Kidney capillary endothelial cell (primary cell): ENCODE measurements around the gene BHLHE23.
"Not testable (repeated sequence)": the region's sequence is repeated elsewhere in the genome, so short reads cannot be mapped to it uniquely, and the experiment has no call there.

Experiments used
- DNase-seq: peaks from one replicate; pipeline ENCODE4 v3.0.0-alpha.2; 2018; ENCODE audit warnings: low spot score

Gene BHLHE23

GRCh38 chr20:62961310-62961783, 45.4 kb downstream of the BHLHE23 start:
- no peak for DNase-seq

- DNase-seq = not testable (repeated sequence)
Measured at GRCh38 chr20:62960446-62961309, 46.1 kb downstream of the BHLHE23 start.

- no peak for DNase-seq
Measured at GRCh38 chr20:62959998-62960436, 46.7 kb downstream of the BHLHE23 start.

GRCh38 chr20:62959101-62959971, 47.4 kb downstream of the BHLHE23 start:
- no peak for DNase-seq

- DNase-seq = no peak
Measured at GRCh38 chr20:62958388-62959100, 48.2 kb downstream of the BHLHE23 start.

GRCh38 chr20:62957136-62958117, 49.3 kb downstream of the BHLHE23 start:
- DNase-seq = no peak

- no peak for DNase-seq
Measured at GRCh38 chr20:62956387-62957135, 50.2 kb downstream of the BHLHE23 start.
